Endothelial cell (in vitro differentiated cells): ENCODE results near the gene DRC3. TPM values are rescaled to one million over a fixed set of nuclear protein-coding genes. Genes with fewer than 3 reads are reported as not detected.

Experiments
- DNase-seq: peaks from one replicate; pipeline ENCODE4 v3.0.0; 2021; ENCODE audit warnings: low spot score
- H3K27ac Mint-ChIP-seq: one replicate; pipeline ENCODE4 v1.8.0; 2021; ENCODE audit warnings: mixed read lengths, inconsistent platforms; ENCODE audit not compliant: unreplicated experiment
- H3K27me3 Mint-ChIP-seq: one replicate; pipeline ENCODE4 v1.8.0; 2021; ENCODE audit warnings: mild to moderate bottlenecking, moderate library complexity, mixed read lengths, inconsistent platforms; ENCODE audit not compliant: unreplicated experiment
- H3K36me3 Mint-ChIP-seq: one replicate; pipeline ENCODE4 v1.8.0; 2021; ENCODE audit warnings: mild to moderate bottlenecking, low read depth, mixed read lengths, inconsistent platforms; ENCODE audit not compliant: unreplicated experiment
- H3K4me1 Mint-ChIP-seq: one replicate; pipeline ENCODE4 v1.8.0; 2021; ENCODE audit warnings: mild to moderate bottlenecking, mixed read lengths, inconsistent platforms; ENCODE audit not compliant: unreplicated experiment
- H3K4me3 Mint-ChIP-seq: one replicate; pipeline ENCODE4 v1.8.0; 2021; ENCODE audit warnings: mild to moderate bottlenecking, mixed read lengths, inconsistent platforms; ENCODE audit not compliant: unreplicated experiment
- H3K9me3 Mint-ChIP-seq: one replicate; pipeline ENCODE4 v1.8.0; 2021; ENCODE audit warnings: mixed read lengths, inconsistent platforms; ENCODE audit not compliant: unreplicated experiment
- total RNA-seq: library from RNA; stranded (reverse); fragmentation: NEBNext Ultra II Directional; extraction: Animal tissue kit (Norgen Biotek cat#: 25700); gene quantifications from one replicate; pipeline ENCODE4 v1.2.1, GENCODE V29; 2021; ENCODE audit not compliant: unreplicated experiment
- TF ChIP-seq, protein P1 (sequence below): fragments of 200-600 bp; sonication (generic); IDR thresholded peaks from one replicate; pipeline ENCODE4 v1.5.0; 2021; ENCODE audit warnings: antibody characterized with exemption; ENCODE audit not compliant: unreplicated experiment

Gene DRC3
- total RNA-seq, 1 donor from 2014 or later, result 4.3 TPM

DNA sequence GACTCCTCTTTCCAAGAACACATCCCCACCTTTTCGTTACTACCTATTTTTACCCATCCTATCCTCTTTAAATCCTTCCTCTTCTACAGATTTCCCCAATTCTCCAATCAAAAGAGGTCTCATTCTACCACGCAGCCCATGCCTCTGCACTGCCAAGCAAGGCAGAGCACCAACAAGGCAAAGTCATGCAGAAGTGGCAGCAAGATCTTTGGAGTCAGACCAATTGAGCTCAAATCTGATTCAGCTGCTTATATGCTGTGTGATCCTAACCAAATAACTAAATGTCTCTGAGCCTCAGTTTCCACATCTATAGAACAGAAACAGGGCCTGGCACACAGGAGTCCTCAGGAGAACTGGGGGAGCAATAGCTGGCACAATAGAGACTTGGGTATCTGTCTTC, 41.5 kb upstream of the DRC3 start:
- H3K36me3 Mint-ChIP-seq, result no peaks in the 10 kb centered on the region
- no peaks in the 10 kb centered on the region for H3K27me3 Mint-ChIP-seq
- no peaks in the 10 kb centered on the region for H3K9me3 Mint-ChIP-seq
- H3K4me1 Mint-ChIP-seq, result peaks cover 14% of the 10 kb centered on the region
- TF ChIP-seq, protein P1, sequence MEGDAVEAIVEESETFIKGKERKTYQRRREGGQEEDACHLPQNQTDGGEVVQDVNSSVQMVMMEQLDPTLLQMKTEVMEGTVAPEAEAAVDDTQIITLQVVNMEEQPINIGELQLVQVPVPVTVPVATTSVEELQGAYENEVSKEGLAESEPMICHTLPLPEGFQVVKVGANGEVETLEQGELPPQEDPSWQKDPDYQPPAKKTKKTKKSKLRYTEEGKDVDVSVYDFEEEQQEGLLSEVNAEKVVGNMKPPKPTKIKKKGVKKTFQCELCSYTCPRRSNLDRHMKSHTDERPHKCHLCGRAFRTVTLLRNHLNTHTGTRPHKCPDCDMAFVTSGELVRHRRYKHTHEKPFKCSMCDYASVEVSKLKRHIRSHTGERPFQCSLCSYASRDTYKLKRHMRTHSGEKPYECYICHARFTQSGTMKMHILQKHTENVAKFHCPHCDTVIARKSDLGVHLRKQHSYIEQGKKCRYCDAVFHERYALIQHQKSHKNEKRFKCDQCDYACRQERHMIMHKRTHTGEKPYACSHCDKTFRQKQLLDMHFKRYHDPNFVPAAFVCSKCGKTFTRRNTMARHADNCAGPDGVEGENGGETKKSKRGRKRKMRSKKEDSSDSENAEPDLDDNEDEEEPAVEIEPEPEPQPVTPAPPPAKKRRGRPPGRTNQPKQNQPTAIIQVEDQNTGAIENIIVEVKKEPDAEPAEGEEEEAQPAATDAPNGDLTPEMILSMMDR, result no peak
- no peak for DNase-seq
- no peak overlapping the region for H3K27ac Mint-ChIP-seq
- no peak overlapping the region for H3K4me3 Mint-ChIP-seq

DNA sequence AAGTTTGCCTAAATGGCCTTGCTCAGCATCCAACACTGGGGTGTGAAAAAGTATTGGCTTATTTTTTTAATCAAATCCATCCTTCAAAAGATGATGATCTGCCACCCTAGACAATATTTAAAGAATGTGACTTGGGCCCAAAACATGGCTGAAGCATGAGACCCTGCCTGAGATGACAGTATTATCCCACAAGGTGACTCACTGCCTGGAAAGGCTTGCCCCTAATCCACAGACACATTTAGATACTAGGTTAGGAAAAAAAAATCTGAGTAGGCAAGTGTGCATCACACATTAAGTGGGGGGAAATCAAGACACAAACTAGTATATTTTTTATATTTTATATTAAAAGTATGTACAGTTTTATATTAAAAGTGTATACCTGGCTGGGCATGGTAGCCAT, 38.9 kb upstream of the DRC3 start:
- no peak overlapping the region for H3K4me3 Mint-ChIP-seq
- TF ChIP-seq, protein P1, result no peak
- DNase-seq, result no peak
- no peak overlapping the region for H3K27ac Mint-ChIP-seq
- H3K9me3 Mint-ChIP-seq, result no peaks in the 10 kb centered on the region
- H3K27me3 Mint-ChIP-seq, result no peaks in the 10 kb centered on the region
- peaks cover 5% of the 10 kb centered on the region for H3K4me1 Mint-ChIP-seq
- H3K36me3 Mint-ChIP-seq, result no peaks in the 10 kb centered on the region

DNA sequence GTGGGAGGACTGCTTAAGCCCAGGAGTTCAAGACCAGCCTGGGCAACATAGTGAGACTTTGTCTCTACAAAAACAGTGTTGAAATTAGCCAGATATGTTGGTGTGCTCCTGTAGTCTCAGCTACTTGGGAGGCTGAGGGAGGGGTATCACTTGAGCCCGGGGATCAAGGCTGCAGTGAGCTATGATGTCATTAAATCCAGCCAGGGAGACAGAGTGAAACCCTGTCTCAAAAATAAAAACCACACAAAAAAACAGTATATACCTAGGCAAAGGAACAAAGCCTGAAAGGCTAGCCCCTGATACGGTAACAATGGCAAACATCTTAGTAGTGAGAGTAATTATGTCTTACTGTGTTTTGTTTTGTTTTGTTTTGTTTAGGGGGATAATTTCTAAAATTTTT, 38.4 kb upstream of the DRC3 start:
- Mint-ChIP-seq H3K36me3 (no peaks in the 10 kb centered on the region), H3K27ac (no peak overlapping the region), H3K4me1 (peaks cover 4% of the 10 kb centered on the region), H3K27me3 (no peaks in the 10 kb centered on the region), H3K9me3 (no peaks in the 10 kb centered on the region), H3K4me3 (no peak overlapping the region)
- DNase-seq, result no peak
- TF ChIP-seq, protein P1, result no peak

DNA sequence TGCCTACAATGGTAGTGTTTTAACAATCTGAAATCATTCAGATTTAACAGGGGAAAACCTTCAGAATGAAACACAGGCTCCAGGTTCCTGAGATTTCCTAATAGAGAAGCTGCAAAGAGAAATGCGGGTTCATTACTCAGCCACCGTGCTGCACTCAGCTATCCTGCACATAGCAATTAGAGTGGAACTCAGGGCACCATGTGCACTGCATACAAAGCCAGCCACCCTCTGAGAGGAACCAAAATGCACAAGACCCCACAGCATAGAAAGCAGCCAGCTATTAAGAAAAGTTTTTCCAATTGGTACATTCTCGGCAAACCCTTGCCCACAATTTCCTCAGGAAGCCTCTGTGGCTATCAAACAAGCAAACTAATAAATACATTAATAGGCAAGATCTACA, 37.9 kb upstream of the DRC3 start:
- H3K36me3 Mint-ChIP-seq, result no peaks in the 10 kb centered on the region
- H3K4me3 Mint-ChIP-seq, result no peak overlapping the region
- H3K27me3 Mint-ChIP-seq, result no peaks in the 10 kb centered on the region
- H3K27ac Mint-ChIP-seq, result no peak overlapping the region
- H3K9me3 Mint-ChIP-seq, result no peaks in the 10 kb centered on the region
- no peak for DNase-seq
- TF ChIP-seq, protein P1, result no peak
- peaks cover 4% of the 10 kb centered on the region for H3K4me1 Mint-ChIP-seq

DNA sequence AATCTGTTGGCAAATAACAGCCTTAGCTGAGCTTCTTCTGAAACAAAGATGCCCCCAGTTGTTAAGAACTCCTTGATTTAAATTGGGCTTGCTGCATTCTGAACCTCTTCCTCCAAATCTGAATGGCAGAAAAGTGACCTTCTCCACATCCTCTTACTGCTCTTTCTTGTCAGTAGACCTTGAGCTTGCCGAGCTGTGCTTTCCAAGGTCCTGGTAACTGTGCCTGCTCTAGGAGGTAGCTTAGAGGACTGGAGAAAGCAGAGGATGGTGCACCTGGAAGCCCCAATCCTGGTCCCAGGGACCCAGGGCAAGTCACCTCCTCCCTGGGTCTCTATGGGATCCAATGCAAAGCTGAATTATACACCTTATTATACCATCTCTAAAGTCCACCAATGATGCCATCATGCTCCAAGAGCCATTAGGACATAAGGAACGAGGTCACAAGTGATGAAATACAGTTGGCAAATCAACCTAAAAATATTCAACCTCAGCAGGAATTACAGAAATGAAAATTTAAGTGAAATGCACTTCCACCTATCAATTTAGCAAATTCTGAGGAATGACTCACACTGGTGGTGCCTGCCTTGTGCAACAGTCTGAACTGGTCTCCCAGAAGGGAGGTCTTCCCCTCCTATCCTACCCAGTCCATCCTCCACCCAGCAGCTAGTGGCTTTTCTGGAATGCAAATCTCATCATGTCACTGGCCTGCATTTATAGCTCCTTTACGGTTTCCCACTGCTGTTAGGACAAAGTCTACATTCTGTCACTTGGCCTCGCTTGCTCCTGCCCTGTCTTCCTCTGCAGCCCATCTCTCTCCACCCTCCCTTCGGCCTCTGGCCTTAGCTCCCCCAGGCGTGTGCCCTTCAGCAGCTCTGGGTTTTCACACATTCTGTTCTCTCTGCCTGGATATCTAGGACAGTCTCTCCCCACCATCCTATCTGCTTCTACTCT, 37.1 kb upstream of the DRC3 start:
- no peak for DNase-seq
- no peak overlapping the region for H3K4me3 Mint-ChIP-seq
- peaks cover 4% of the 10 kb centered on the region for H3K4me1 Mint-ChIP-seq
- H3K36me3 Mint-ChIP-seq, result no peaks in the 10 kb centered on the region
- no peaks in the 10 kb centered on the region for H3K27me3 Mint-ChIP-seq
- H3K27ac Mint-ChIP-seq, result no peak overlapping the region
- no peaks in the 10 kb centered on the region for H3K9me3 Mint-ChIP-seq
- TF ChIP-seq, protein P1, result no peak
